Right ventricle myocardium inferior (tissue), 1 donor: ENCODE data around the gene PLAGL2. TPM values are rescaled to one million over a fixed set of nuclear protein-coding genes. Genes with fewer than 3 reads are reported as not detected.
"Not testable (repeated sequence)": the region's sequence is repeated elsewhere in the genome, so short reads cannot be mapped to it uniquely, and the experiment has no call there.

Experiments
- ATAC-seq: fragments of 200-7000 bp; cut with Tn5 transposase; one replicate; pipeline ENCODE4 v1.9.1; 2020; ENCODE audit warnings: mild to moderate bottlenecking, moderate library complexity
- DNase-seq: peaks from one replicate; pipeline ENCODE4 v3.0.0; 2021; ENCODE audit errors: missing footprints
- intact Hi-C: fragments of 100-400 bp; cut with DNase I; formaldehyde crosslinking; loops from one replicate; pipeline ENCODE4 v1.11.0; 2022
- total RNA-seq: library from RNA; stranded (reverse); fragmentation: NEBNext Ultra II Directional; extraction: Animal tissue kit (Norgen Biotek cat#: 25700); gene quantifications from one replicate; pipeline ENCODE4 v1.2.1, GENCODE V29; 2021
- donor health status: DM: no; HTN: yes; CAD: no; lungs with severe emphysema.

Gene PLAGL2
- total RNA-seq, 1 donor from 2014 or later, result 6.0 TPM

- DNase-seq, result no peak
- intact Hi-C loops, result loop anchor here (5.0 kb wide), 4 partner anchors 75 to 150 kb away; partner anchors contain the start of gene ASXL1
- peak; percentile 0 for ATAC-seq
Measured at GRCh38 chr20:32206760-32207625, 550 bp downstream of the PLAGL2 start.

DNA sequence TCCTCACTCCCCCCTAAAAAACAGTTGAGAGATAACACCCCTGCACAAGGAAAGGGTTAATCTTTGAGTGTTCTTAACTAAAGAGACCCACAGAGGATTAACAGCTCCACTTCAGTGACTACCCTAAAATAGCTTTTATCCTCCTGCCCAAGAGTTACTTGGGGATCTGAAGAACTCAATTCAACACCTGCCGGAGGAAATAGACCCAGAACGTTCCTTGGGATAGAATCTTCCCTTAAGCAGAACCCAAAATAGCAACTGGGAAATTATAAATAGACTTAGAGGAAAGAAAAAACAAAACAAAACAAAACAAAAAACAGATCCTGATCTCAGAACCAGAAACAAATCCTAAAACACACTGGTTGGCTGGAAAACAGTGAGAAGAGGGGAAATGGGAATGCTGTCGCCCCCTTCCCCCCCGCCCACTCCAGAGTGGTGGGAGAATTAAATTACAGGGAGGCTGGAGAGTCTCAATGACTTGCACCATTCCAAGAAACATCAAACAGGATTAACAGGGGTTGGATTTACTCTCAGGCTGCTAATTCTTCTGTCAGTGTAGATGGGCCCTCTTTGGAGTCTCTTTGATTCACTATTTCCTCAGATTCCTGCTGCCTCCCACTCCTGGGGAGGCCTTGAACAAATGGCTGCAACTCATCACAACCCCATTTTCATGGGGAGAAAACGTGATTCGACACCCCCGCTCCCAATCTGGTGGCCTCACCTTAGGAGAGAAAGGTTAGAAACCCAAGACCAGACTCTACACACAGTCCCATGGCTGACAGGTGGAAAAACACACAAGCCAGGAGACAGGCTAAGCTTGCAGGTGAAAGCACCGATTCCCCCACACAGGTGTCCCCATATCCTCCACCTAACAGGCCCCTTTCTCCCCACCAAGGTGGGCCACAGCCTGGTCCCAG lies 1.4 kb downstream of the PLAGL2 start:
- intact Hi-C loops, result loop anchor here (5.0 kb wide), 4 partner anchors 76 to 151 kb away; partner anchors contain the start of gene ASXL1
- no peak for DNase-seq
- ATAC-seq, result no peak

DNA sequence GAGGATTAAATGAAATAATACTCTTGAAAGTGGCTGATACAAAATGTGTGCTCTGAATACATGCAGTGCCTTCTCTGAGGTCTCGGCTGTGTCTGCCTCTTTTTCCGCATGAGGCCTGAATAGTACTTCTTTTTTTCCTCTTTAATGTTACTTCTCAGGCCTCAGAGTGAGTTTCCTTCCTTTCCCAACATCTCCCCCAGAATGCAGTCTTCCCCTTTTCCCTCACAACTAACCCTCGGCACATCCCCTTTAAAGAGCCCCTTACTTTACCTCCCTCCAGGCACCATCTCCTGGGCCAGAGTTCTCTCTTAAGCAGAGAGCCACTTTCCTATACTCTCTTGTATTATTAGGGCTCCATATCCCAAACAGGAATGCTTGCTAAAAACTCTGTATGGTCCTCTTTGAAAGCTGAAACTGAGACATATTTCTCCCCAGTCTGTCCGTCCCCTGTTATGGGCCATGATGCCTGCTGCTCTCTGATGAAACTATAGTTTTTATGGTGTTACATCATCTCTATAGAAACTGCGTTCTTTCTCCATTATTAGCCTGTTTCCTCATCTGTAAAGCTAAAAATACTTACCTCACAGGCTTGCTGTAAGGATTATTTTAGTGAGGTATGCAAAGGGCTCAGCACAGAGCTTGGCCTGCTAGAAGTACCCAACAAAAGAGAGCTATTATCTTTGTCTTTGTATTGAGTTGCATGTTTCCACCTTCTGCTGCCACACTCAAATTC lies 2.3 kb downstream of the PLAGL2 start:
- no peak for DNase-seq
- ATAC-seq, result no peak
- intact Hi-C loops, result loop anchor here (5.0 kb wide), 4 partner anchors 77 to 152 kb away; partner anchors contain the start of gene ASXL1

DNA sequence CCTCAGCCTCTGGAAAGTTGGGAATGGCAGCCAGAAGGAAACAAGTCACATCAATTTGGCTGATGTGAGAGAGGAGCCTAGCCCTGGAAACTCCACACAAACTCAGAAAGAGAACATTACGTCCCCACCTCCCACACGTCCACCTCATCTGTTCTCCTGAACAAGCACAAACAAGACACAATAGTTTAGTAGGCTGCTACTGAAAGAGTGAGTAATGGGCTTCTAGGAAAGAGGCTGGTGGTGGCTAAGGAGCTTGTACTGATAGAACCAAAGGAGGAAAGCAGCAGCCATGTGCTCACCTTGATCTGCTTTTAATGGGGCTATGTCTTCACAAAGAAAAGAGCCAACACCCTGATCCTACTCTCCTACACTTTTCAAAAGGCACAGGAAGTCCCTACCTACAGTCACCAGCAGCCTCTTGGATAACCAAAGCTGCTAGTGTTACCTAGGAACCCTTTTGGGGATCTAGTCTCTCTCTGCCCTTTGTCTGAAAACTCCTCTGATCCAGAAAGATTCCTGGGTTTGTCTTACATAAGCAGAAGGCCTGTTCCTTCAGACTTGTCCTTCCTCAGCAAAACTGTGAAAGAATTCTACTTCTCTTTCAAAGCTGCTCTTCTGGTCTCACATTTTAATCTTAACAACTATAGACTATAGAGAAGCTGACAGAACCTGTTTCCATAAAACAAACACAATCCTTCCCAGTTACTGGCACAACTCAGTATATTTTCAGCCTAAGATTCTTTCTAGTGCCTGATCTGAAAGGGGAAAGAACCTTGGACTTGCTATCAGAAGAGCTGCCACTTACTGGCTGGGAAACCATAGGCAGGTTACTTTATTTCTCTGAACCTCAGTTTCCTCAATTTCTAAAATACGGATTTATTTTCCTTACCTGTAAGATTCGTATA lies 3.1 kb downstream of the PLAGL2 start:
- DNase-seq (no peak), ATAC-seq (no peak)
- intact Hi-C loops, result loop anchor here (5.0 kb wide), 4 partner anchors 78 to 153 kb away; partner anchors contain the start of gene ASXL1

DNA sequence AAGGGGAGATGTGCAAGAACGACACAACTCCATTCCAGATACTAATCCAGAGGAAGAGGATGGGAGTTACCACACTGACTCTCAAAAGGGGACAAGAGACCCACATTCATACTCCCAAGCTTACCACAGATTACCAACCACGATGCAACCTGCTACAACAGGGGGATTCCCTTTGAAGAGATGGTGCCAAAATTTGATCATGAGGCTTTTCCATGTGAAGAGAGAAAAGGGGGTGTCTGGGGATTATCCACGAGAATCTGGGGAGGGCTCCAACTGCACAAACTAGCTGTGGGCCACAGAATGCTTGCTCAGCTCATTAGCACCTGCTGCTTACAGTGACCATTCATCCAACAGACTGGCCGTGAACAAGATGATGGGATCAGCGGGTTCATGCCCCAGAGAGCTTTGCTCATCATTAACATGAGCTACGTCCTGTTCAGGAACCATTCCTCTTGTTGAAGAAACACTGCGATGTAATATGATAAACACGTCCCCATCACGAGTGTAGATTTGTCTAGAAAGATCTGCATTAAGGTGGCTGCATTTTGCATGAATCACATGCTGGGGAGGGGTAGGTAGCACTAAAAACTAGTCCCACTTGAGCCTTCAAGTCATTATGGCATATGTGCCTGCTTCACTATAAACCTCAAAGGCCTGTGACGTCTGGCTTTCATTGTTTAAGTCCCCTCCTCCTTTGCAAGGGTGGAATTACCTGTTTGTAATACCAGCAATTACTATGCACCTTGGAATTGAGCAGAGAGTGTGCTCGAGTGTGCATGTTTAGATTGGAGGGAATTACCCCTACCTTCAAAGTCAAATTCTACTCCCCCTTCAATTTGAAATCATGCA lies 4.0 kb downstream of the PLAGL2 start:
- intact Hi-C loops, result no loop called here
- no peak for ATAC-seq
- DNase-seq, result no peak

DNA sequence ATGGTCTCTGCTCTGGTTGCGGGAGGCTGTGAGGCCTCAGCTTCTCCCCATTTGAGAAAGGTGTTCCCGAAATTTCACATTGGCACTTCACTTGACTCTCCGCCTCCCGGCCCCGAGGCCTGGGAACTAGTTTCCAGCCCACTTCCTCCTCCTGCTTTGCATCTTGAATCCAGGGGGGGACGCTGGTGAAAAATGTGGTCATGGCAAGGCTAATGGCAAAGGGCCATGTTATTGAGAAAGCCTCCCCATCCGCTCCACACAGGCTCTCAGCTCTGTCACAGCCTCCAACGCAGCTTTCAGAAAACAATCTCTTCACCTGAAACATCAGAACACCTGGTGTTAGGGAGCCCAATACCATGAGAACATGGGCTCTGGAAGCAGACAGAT lies 5.6 kb downstream of the PLAGL2 start:
- ATAC-seq, result no peak
- intact Hi-C loops, result no loop called here
- DNase-seq, result no peak

- intact Hi-C loops, result no loop called here
- no peak for ATAC-seq
- DNase-seq, result no peak
Measured at GRCh38 chr20:32201296-32201976, 6.1 kb downstream of the PLAGL2 start.

DNA sequence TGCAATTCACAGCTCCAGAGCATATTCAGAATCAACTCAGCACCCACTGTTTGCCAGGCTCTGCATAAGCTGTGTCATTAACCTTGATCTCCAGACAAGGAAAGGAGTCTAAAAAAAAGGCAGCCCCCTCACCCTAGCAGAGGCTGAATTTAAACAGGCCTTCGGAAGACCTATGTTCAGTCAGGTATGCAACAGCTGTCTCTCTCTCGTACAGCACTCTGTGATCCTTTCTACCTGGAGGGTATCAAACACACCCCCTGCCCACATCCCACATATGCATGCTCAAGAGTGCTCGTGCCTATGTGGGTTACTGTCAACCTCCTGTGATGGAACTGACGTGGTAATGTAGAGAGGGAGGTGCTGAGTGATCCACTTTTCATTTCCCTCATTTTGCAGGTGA lies 8.5 kb downstream of the PLAGL2 start:
- no peak for DNase-seq
- intact Hi-C loops, result no loop called here
- ATAC-seq, result no peak

DNA sequence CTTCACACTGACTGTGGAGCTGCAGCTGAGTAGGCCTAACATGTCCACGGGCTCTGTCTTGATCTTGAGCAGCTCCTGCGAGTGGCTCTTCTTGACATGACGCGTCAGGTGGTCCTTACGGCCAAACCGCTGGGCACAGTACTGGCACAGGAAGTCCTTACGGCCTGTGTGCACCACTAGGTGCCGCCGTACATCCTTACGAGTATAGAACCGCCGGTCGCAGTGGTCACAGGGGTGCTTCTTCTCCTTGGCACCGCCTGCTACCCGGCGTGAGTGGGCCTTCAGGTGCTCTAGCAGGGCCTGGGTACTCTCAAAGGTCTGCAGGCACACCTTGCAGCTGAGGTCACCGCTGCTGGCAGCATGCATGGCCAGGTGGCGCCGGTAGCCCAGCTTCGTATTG lies 10.4 kb downstream of the PLAGL2 start:
- intact Hi-C loops, DNase-seq, ATAC-seq: not testable (repeated sequence)

GRCh38 chr20:32196613-32197012 lies 10.9 kb downstream of the PLAGL2 start:
- DNase-seq, intact Hi-C loops, ATAC-seq: not testable (repeated sequence)

DNA sequence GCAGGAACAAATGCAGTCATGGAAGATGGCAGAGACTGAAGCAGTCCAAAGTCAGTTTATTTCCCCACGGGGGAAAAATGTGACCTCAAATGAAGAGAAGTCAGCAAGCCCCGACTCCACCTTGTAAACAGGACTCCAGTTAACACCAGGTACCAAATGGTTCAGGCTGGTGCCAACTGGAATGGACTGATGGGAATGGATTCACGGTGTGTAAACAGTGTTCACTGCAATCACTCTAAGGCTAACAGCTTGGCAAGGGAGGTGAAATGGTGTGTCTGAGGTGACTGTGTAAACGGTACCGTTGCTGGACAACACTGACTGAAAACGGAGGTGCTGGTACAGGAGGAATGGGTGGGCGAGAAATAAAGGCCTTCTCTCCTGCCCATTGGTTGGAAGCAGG lies 12.0 kb downstream of the PLAGL2 start:
- no peak for DNase-seq
- no peak for ATAC-seq
- intact Hi-C loops, result no loop called here

GRCh38 chr20:32193996-32194395 lies 13.5 kb downstream of the PLAGL2 start:
- no peak for ATAC-seq
- intact Hi-C loops, result no loop called here
- no peak for DNase-seq

- intact Hi-C loops, ATAC-seq, DNase-seq: not testable (repeated sequence)
Measured at GRCh38 chr20:32193336-32193735, 14.2 kb downstream of the PLAGL2 start.

GRCh38 chr20:32192698-32193097 lies 14.8 kb downstream of the PLAGL2 start:
- DNase-seq (no peak), ATAC-seq (no peak)
- intact Hi-C loops, result no loop called here

DNA sequence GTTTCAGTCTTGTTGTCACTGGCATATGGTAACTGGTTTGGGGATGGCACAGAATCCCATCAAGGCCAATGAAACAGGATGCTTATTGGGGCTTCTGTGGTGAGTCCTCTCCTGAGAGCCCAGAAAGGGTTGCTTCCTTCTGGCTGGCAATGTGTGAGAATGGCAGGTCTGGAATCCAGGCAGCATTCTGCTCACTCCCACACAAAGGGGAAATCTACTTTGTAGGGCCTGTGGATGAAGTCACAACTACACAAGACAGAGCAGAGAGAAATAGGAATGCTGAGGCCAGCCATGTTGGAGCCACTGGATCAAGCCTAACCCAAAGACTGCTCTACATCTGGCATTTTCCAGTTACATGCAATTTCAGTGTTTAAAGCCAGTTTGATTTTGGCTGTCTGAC lies 15.7 kb downstream of the PLAGL2 start:
- intact Hi-C loops, result no loop called here
- ATAC-seq (no peak), DNase-seq (no peak)

GRCh38 chr20:32191422-32191821 lies 16.1 kb downstream of the PLAGL2 start:
- no peak for ATAC-seq
- intact Hi-C loops, result no loop called here
- no peak for DNase-seq
